Measurements from ENCODE around the gene CYBA. TPM values are rescaled to one million over a fixed set of nuclear protein-coding genes. Genes with fewer than 3 reads are reported as not detected.

CYBA gene
- total and polyA plus RNA-seq, 9 of the 15 experiments (the other 6 are each of a cell fraction or from before 2014, with no cell fraction given) = 0.34 to 683 (median 93.0) TPM

DNA sequence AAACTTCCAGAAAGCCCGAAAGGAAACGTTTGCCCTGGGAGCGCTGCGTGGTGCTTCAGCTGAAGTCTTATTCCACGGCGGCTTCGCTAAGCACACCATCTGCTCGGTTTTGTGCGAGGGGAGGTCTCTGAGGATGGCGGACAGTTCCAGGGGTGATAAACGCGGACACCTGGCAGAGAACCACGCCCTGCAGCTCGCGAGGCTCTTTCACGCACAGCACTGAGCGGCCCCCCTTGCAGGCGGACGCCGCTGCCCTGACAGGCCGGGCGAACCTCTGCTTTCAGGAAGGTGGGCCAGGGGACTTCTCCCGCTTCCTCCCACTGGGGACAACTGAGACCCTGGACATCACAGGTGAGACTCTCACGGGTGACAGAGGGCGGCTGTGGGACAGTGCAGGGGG lies 8.3 kb upstream of the CYBA start (continued):
- TF ChIP-seq, protein P1, sequence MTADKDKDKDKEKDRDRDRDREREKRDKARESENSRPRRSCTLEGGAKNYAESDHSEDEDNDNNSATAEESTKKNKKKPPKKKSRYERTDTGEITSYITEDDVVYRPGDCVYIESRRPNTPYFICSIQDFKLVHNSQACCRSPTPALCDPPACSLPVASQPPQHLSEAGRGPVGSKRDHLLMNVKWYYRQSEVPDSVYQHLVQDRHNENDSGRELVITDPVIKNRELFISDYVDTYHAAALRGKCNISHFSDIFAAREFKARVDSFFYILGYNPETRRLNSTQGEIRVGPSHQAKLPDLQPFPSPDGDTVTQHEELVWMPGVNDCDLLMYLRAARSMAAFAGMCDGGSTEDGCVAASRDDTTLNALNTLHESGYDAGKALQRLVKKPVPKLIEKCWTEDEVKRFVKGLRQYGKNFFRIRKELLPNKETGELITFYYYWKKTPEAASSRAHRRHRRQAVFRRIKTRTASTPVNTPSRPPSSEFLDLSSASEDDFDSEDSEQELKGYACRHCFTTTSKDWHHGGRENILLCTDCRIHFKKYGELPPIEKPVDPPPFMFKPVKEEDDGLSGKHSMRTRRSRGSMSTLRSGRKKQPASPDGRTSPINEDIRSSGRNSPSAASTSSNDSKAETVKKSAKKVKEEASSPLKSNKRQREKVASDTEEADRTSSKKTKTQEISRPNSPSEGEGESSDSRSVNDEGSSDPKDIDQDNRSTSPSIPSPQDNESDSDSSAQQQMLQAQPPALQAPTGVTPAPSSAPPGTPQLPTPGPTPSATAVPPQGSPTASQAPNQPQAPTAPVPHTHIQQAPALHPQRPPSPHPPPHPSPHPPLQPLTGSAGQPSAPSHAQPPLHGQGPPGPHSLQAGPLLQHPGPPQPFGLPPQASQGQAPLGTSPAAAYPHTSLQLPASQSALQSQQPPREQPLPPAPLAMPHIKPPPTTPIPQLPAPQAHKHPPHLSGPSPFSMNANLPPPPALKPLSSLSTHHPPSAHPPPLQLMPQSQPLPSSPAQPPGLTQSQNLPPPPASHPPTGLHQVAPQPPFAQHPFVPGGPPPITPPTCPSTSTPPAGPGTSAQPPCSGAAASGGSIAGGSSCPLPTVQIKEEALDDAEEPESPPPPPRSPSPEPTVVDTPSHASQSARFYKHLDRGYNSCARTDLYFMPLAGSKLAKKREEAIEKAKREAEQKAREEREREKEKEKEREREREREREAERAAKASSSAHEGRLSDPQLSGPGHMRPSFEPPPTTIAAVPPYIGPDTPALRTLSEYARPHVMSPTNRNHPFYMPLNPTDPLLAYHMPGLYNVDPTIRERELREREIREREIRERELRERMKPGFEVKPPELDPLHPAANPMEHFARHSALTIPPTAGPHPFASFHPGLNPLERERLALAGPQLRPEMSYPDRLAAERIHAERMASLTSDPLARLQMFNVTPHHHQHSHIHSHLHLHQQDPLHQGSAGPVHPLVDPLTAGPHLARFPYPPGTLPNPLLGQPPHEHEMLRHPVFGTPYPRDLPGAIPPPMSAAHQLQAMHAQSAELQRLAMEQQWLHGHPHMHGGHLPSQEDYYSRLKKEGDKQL (CRISPR knock-in tag; IDR thresholded peaks at IDR 0.05; ENCODE audit: borderline replicate concordance) = 0 out of 2 replicates have a peak, but pooled peaks have one; percentile 42
- TF ChIP-seq POLR2G (IDR thresholded peaks at IDR 0.05; ENCODE audit: low read depth, low read length) (0 out of 2 replicates have a peak, but pooled peaks have one; percentile 24), PKNOX1 (IDR thresholded peaks at IDR 0.05) (no peak), RNF2 (IDR thresholded peaks at IDR 0.05) (no peak), HMGN3 (IDR thresholded peaks at IDR 0.05; ENCODE audit: borderline replicate concordance, extremely low read depth, insufficient read length, low read depth, low read length) (no peak), ZNF316 (IDR thresholded peaks at IDR 0.05) (no peak), NR2F6 (CRISPR knock-in tag; IDR thresholded peaks at IDR 0.05) (no peak), ZBTB26 (CRISPR knock-in tag; IDR thresholded peaks at IDR 0.05) (no peak)
- TF ChIP-seq, protein P2, sequence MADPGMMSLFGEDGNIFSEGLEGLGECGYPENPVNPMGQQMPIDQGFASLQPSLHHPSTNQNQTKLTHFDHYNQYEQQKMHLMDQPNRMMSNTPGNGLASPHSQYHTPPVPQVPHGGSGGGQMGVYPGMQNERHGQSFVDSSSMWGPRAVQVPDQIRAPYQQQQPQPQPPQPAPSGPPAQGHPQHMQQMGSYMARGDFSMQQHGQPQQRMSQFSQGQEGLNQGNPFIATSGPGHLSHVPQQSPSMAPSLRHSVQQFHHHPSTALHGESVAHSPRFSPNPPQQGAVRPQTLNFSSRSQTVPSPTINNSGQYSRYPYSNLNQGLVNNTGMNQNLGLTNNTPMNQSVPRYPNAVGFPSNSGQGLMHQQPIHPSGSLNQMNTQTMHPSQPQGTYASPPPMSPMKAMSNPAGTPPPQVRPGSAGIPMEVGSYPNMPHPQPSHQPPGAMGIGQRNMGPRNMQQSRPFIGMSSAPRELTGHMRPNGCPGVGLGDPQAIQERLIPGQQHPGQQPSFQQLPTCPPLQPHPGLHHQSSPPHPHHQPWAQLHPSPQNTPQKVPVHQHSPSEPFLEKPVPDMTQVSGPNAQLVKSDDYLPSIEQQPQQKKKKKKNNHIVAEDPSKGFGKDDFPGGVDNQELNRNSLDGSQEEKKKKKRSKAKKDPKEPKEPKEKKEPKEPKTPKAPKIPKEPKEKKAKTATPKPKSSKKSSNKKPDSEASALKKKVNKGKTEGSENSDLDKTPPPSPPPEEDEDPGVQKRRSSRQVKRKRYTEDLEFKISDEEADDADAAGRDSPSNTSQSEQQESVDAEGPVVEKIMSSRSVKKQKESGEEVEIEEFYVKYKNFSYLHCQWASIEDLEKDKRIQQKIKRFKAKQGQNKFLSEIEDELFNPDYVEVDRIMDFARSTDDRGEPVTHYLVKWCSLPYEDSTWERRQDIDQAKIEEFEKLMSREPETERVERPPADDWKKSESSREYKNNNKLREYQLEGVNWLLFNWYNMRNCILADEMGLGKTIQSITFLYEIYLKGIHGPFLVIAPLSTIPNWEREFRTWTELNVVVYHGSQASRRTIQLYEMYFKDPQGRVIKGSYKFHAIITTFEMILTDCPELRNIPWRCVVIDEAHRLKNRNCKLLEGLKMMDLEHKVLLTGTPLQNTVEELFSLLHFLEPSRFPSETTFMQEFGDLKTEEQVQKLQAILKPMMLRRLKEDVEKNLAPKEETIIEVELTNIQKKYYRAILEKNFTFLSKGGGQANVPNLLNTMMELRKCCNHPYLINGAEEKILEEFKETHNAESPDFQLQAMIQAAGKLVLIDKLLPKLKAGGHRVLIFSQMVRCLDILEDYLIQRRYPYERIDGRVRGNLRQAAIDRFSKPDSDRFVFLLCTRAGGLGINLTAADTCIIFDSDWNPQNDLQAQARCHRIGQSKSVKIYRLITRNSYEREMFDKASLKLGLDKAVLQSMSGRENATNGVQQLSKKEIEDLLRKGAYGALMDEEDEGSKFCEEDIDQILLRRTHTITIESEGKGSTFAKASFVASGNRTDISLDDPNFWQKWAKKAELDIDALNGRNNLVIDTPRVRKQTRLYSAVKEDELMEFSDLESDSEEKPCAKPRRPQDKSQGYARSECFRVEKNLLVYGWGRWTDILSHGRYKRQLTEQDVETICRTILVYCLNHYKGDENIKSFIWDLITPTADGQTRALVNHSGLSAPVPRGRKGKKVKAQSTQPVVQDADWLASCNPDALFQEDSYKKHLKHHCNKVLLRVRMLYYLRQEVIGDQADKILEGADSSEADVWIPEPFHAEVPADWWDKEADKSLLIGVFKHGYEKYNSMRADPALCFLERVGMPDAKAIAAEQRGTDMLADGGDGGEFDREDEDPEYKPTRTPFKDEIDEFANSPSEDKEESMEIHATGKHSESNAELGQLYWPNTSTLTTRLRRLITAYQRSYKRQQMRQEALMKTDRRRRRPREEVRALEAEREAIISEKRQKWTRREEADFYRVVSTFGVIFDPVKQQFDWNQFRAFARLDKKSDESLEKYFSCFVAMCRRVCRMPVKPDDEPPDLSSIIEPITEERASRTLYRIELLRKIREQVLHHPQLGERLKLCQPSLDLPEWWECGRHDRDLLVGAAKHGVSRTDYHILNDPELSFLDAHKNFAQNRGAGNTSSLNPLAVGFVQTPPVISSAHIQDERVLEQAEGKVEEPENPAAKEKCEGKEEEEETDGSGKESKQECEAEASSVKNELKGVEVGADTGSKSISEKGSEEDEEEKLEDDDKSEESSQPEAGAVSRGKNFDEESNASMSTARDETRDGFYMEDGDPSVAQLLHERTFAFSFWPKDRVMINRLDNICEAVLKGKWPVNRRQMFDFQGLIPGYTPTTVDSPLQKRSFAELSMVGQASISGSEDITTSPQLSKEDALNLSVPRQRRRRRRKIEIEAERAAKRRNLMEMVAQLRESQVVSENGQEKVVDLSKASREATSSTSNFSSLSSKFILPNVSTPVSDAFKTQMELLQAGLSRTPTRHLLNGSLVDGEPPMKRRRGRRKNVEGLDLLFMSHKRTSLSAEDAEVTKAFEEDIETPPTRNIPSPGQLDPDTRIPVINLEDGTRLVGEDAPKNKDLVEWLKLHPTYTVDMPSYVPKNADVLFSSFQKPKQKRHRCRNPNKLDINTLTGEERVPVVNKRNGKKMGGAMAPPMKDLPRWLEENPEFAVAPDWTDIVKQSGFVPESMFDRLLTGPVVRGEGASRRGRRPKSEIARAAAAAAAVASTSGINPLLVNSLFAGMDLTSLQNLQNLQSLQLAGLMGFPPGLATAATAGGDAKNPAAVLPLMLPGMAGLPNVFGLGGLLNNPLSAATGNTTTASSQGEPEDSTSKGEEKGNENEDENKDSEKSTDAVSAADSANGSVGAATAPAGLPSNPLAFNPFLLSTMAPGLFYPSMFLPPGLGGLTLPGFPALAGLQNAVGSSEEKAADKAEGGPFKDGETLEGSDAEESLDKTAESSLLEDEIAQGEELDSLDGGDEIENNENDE (IDR thresholded peaks at IDR 0.05; ENCODE audit: low read depth, low read length) = no peak
